GM21447 (cell line): ENCODE data around the gene IFT80.
"Not testable (repeated sequence)": the region's sequence is repeated elsewhere in the genome, so short reads cannot be mapped to it uniquely, and the experiment has no call there.

ENCODE experiments used
- ATAC-seq: cut with Tn5 transposase; IDR thresholded peaks from one replicate; pipeline ENCODE4 v1.9.1; 2021; ENCODE audit not compliant: unreplicated experiment

The IFT80 gene

GRCh38 chr3:160280836-160281235 lies 118.2 kb downstream of the IFT80 start:
- ATAC-seq = no peak

DNA sequence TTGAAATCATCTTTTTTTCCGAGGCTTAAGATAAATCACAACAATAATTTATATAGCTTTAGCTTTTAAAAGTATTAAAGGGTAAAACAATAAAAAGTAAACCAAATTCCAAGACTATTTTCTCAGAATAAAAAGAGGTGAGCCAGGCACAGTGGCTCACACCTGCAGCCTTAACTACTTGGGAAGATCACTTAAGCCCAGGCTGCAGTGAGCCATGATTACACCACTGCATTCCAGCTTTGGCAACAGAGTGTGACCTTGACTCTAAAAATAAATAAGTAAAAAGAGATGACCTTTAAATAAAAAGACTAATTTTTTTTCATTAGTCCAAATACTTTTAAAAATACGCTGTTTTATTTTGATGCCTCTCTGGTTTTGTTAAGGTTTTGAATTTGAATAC lies 119.4 kb downstream of the IFT80 start:
- no peak for ATAC-seq

DNA sequence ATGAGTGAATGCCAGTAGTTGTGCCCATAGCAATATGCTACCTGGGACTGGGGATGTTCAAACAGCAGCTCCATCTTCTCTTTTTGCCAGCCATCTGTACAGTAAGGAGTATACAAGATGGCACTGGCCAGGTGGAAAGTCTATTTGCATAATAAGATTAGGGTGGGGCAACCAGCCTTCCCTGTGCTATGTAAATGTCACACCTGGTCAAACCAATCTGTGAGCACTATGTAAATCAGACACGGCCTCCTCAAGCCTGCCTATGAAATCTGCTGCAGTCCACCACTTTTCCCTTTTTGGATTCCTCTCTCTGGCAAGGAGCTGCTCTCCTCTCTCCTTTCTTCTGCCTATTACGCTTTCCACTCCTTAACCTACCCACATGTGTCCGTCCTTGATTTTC lies 120.8 kb downstream of the IFT80 start:
- no peak for ATAC-seq

DNA sequence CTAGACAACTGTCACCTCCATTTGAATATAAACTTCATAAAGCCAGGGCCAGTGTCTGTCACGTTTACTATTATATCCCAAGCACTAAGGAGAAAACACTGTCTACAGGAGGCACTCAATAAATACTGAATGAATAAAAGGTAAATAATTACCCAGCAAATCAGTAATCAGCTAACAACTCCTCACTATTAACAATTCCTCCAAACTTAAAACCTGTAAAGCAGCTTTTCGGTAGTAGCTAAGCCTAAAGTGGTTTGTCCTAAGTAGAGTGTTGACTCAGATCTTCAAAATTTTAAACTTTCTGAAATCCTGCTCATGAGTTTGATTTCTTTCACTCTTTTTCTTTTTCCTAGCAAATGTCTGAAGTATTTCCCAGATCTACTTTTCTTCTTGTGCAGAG lies 133.9 kb downstream of the IFT80 start:
- no peak for ATAC-seq

DNA sequence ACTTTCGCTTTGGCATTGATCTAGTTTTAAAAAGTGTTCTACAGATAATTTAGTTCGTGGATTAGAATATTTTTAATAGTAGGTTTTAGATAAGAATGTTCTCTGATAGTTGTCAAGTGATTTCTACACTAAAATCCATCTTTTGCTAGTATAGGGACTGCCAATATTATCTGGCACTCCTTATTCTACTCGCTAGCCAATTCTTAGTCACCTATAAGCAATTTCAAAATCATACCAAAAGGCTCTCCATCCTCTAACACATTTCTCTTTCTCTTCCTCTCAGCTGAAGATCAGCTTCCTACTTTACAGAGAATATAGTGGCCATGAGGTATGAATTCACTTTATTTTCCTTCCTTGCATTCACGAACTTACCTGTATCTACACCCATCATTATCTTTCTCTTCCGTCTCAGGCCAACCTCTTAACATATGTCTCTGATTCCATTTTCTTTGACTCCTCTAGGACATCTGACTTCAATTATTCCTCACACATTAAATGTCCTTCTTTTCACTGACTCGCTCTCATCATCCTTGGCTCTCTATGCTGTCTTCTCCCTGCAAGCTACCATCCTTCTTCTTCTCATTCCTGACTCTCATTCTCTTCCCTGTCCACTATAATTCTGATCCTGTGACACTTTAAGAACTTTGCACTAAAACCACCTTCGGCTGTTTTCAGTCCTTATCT lies 138.3 kb downstream of the IFT80 start:
- no peak for ATAC-seq

DNA sequence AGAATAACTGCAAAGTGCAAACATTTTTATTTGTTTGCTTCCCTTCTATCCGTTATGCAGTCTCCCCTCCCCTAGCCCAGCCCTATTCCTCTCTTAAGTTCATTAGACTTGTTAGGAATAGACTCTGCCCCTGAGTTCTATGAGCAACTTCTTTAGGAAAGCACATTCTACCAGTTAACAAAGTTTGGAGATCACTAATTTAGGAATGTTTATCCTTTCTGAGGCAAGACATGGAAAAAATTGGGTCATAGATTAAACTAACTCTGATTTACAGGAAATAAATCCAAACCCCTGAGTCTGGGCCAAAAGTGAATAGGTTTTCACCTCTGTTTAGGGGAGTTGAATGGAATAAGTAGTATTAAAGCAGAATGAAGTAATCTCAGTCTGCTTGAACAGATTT lies 139.4 kb downstream of the IFT80 start:
- ATAC-seq = no peak

DNA sequence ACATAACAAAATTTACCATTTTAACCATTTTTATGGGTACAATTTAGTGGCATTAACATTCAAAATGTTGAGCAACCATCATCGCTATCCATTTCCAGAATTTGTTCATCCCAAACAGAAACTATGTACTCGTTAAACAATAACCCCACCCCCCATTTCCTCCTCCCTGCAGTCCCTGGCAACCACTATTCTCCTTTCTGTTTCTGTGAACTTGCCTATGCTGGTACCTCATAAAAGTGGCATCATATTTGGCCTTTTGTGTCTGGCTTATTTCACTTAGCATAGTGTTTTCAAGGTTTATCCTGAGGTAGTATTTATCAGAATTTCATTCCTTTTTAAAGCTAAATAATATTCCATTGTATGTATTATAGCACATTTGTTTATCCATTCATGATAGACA lies 141.4 kb downstream of the IFT80 start:
- ATAC-seq = no peak

- no peak for ATAC-seq
Measured at GRCh38 chr3:160253298-160253697, 145.7 kb downstream of the IFT80 start.

- no peak for ATAC-seq
Measured at GRCh38 chr3:160247766-160248165, 151.3 kb downstream of the IFT80 start.

- ATAC-seq = no peak
Measured at GRCh38 chr3:160245261-160245800, 153.7 kb downstream of the IFT80 start.

- not testable (repeated sequence) for ATAC-seq
Measured at GRCh38 chr3:160240719-160241118, 158.3 kb downstream of the IFT80 start.

- ATAC-seq = no peak
Measured at GRCh38 chr3:160232014-160232413, 167.0 kb downstream of the IFT80 start.

- ATAC-seq = no peak
Measured at GRCh38 chr3:160227419-160227818, 171.6 kb downstream of the IFT80 start.

DNA sequence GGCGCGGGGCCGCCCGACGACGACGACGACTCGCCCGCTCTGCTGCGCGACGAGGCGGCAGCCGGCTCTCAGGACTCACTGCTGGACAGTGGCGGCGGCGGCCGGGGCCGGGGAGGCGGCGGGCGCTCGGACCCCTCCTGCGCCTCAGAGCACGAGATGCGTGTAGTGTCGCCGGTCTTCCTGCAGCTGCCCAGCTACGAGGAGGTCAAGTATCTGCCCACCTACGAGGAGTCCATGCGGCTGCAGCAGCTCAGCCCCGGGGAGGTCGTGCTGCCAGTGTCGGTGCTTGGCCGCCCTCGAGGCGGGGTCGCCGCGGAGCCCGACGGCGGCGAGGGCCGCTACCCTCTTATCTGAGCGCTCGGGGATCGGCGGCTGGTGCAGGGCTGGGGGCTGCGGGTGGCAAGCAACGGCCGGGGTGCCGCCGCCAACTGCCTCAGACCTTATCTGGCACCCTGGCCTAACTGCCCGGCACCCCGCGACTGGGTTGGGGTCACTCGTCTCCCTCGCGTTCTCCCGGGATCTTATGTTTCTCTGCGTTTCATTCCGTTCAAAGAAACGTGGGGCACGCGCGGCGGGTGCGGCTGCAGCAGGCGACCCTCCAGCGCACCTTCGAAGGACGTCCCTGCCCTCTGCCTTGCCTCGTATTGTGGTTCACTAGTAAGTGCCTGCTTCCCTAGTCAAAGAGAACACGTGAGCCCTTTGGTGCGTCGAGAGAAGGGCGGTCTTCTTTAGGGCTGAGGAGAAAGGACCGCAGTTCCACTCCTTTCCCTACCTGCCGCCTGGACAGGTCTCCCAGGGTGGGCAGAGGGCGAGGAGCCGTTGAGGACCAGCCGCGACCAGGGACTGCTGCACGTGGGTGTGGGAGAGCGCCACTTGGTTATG lies 172.8 kb downstream of the IFT80 start:
- peak; percentile 27 for ATAC-seq

DNA sequence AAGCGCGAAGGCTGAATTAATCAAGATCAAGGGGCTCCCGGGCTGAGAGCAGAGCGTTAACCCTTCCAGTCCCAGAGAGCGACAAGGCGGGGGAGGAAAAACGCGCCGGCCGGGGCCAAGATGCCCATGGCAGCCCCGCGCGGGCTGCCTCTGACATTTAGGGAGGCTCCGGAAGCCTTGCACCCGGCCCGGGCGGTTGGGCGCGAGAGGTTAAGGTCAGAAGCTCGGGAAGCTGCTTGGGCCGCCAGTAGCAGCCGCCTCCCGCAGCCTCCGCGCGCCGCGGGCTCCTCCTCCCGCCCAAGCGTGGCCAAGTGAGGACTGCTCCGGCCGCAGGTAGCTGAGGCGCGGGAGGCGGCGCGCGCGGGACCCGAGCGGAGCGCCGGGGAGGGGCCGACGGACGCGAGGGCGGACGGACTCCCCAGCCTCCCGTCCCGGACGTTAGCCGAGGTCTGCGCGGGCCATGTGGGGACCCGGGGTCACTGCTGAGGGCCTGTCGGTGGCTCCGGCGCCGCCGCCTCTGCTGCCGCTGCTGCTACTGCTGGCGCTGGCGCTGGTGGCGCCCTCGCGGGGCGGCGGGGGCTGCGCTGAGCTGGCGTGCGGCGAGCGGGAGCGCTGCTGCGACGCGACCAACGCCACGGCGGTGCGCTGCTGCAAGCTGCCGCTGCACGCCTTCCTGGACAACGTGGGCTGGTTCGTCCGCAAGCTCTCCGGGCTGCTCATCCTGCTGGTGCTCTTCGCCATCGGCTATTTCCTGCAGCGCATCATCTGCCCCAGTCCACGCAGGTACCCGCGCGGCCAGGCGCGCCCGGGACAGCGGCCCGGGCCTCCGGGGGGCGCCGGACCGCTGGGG lies 173.6 kb downstream of the IFT80 start, which contains the start of gene C3orf80:
C3orf80 (plus strand) TSS at position 247 of the 850 bp plus-strand sequence; CDS start at position 461, 214 bp downstream.
- peak; percentile 72 for ATAC-seq

DNA sequence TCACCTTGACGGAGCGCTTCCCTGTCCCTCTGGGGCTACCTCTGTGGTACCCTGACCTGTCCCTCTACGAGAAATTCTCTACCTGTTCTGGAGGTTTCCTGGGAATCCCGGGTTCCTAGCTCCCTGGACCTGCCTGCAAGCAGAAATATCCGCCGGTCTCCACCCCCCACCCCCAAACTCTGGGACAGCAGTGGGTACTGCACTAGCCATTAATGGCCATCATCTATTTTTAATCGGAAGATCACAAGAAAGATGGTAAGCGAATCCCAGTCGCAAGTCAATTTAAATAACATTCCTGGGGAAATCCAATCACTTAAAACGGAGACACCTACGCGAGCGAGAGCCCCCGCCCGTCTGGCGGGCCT lies 174.2 kb downstream of the IFT80 start:
- ATAC-seq = no peak

DNA sequence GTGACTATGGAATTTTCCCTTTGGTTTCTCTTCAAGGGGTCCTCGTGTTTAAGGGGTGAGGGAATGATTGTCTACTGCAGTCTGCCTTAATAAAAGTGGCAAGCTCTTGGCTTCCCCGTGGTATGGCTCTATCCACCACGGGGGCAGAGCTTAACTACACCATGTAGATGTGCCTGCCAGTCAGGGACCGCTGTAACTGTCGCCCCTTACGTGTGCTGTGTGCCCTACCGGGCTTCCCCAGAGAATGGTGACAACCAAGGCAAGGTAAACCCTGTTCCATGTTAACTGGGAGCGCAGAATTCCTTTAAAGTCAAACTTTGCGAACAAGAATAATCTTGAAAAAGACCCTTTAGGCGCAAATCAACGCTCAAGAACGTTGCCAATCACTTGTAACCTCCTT lies 174.8 kb downstream of the IFT80 start:
- ATAC-seq = no peak

DNA sequence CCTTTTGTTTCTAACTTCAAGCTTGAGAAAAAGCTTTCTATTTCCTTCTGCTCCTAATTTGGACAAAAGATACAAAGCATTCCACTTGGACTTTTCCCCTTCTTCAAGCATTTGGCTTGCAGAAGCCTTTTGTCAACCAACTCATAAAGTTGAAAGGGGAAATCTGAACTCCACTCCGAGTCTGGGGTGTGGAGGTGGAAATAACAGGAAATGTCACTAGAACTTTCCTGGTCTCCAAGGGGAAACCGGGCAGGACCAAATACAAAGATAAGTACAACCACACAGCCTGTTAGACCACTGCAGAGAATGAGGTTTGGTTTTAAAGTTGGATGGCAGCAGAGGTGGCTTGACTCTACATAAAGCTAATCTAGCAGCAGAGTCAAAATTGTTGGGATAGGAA lies 178.0 kb downstream of the IFT80 start:
- ATAC-seq = no peak

- ATAC-seq = no peak
Measured at GRCh38 chr3:160220038-160220437, 179.0 kb downstream of the IFT80 start.

DNA sequence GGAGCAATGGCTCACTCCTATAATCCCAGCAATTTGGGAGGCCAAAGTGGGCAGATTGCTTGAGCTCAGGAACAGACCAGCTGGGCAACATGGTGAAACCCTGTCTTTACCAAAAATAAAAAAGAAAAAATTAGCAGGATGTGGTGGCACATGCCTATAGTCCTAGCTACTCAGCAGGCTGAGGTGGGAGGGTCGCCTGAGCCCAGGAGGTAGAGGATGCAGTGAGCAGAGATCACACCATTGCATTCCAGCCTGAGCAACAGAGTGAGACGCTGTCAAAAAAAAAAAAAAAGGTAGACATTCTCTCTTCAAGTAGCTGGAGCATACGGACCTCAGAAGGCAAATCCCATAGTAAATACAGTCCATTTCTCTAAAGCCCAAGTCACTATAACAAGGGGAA lies 180.9 kb downstream of the IFT80 start:
- no peak for ATAC-seq

DNA sequence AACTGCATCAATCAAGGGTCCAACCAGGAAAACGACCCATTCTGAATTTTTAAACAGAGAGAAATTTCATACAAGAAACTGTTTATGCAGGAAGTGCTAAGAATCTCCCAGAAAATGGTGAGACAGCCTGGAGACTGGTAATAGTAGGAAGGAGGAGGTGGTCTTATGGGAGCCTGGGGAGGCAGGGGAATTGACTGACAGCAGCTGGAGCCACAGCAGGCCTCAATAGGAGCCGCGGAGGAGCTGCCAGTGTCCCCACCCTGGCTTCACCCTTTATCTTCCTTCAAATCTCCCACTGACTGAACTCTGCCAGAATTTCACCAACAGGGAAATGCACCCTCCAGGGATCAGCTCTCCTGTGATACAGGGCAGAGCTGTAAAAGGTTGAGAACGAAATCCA lies 181.3 kb downstream of the IFT80 start:
- no peak for ATAC-seq
